B cell (primary cell): ENCODE measurements around the gene E2F7. TPM values are rescaled to one million over a fixed set of nuclear protein-coding genes. Genes with fewer than 3 reads are reported as not detected.

Experiments
- ATAC-seq: fragments of 200-7000 bp; cut with Tn5 transposase; one replicate; pipeline ENCODE4 v1.10.0; 2021; ENCODE audit warnings: low read depth, mild to moderate bottlenecking, moderate number of reproducible peaks, moderate library complexity
- CTCF ChIA-PET: fragments of 350-600 bp; sonication (Branson Sonifier 250); formaldehyde crosslinking; loops from one replicate; lab custom pipeline; 2021; ENCODE audit warnings: antibody characterized with exemption, inconsistent platforms; lab: Charles Lee
- POLR2A ChIA-PET: fragments of 350-600 bp; sonication (Branson Sonifier 250); formaldehyde crosslinking; loops from one replicate; lab custom pipeline; 2021; ENCODE audit warnings: antibody characterized with exemption; lab: Charles Lee
- DNase-seq: peaks from one replicate; pipeline ENCODE4 v3.0.0; 2013
- H2AFZ ChIP-seq: 2 replicates; pipeline ENCODE4 v1.6.1; 2012; ENCODE audit warnings: mild to moderate bottlenecking, low read depth, low read length; ENCODE audit not compliant: insufficient read depth, poor library complexity, severe bottlenecking
- H3K27ac ChIP-seq, 2 donors: 1 replicate in 1 of 2; 2 replicates in 1 of 2; pipeline ENCODE4 v1.5.1; 2012 to 2013; ENCODE audit warnings: low read length in 2 of 2, mild to moderate bottlenecking in 2 of 2, moderate library complexity in 1 of 2
- H3K27me3 ChIP-seq, 4 experiments: fragments of 200-600 bp in 1 of 4; sonication (generic) in 1 of 4; replicated peaks in 1 of 4; 1 replicate in 2 of 4; 2 replicates in 2 of 4; pipeline versions ENCODE4 v1.6.1 to v1.7.0; 2013 to 2016; ENCODE audit warnings: low read length in 3 of 4, mild to moderate bottlenecking in 2 of 4, mixed read lengths in 1 of 4, moderate library complexity in 1 of 4; ENCODE audit not compliant: insufficient read depth in 4 of 4, control insufficient read depth in 3 of 4; ENCODE audit errors: control extremely low read depth in 1 of 4
- H3K36me3 ChIP-seq, 2 experiments: replicated peaks in 1 of 2; 1 replicate in 1 of 2; 2 replicates in 1 of 2; pipeline versions ENCODE4 v1.6.1 to v1.7.1; 2013; ENCODE audit warnings: low read length in 1 of 2; ENCODE audit not compliant: insufficient read depth in 2 of 2, control insufficient read depth in 1 of 2; ENCODE audit errors: control extremely low read depth in 1 of 2, extremely low read depth in 1 of 2
- H3K4me1 ChIP-seq, 2 donors: fragments of 200-600 bp in 1 of 2; sonication (generic) in 1 of 2; 1 replicate in 1 of 2; 2 replicates in 1 of 2; pipeline versions ENCODE4 v1.5.1 to v1.6.1; 2013 to 2017; ENCODE audit warnings: low read length in 2 of 2; ENCODE audit not compliant: control insufficient read depth in 2 of 2, insufficient read depth in 2 of 2
- H3K4me2 ChIP-seq: replicated peaks from 2 replicates; pipeline ENCODE3; 2012; ENCODE audit warnings: mild to moderate bottlenecking, low read depth, low read length; ENCODE audit not compliant: poor library complexity, severe bottlenecking
- H3K4me3 ChIP-seq, 5 experiments: fragments of 200-600 bp in 1 of 5; sonication (generic) in 1 of 5; 1 replicate in 3 of 5; 2 replicates in 2 of 5; pipeline versions ENCODE4 v1.5.1 to v1.7.0; 2011 to 2016; ENCODE audit warnings: low read length in 4 of 5, mild to moderate bottlenecking in 4 of 5, low read depth in 2 of 5, control low read depth in 1 of 5, moderate library complexity in 1 of 5; ENCODE audit not compliant: insufficient read depth in 1 of 5; ENCODE audit errors: control extremely low read depth in 1 of 5, extremely low read depth in 1 of 5
- H3K79me2 ChIP-seq: fragments of 200-600 bp; sonication (generic); one replicate; pipeline ENCODE4 v1.6.0; 2016; ENCODE audit warnings: low read length; ENCODE audit not compliant: control insufficient read depth, insufficient read depth
- H3K9ac ChIP-seq: fragments of 200-600 bp; sonication (generic); 2 replicates; pipeline ENCODE4 v1.6.1; 2017; ENCODE audit warnings: mild to moderate bottlenecking, low read length, moderate library complexity
- H3K9me3 ChIP-seq, 3 donors: one replicate each; pipeline versions ENCODE4 v1.6.1 to v1.7.1; 2013; ENCODE audit warnings: low read length in 2 of 3; ENCODE audit not compliant: control insufficient read depth in 2 of 3, insufficient read depth in 1 of 3; ENCODE audit errors: control extremely low read depth in 1 of 3
- H4K20me1 ChIP-seq: 2 replicates; pipeline ENCODE4 v1.6.0; 2012; ENCODE audit warnings: mild to moderate bottlenecking, low read length; ENCODE audit not compliant: insufficient read depth, control insufficient read depth, poor library complexity, severe bottlenecking
- H3K27ac Mint-ChIP-seq: one replicate; pipeline ENCODE4 v1.8.0; 2021; ENCODE audit warnings: mixed read lengths
- H3K27me3 Mint-ChIP-seq: one replicate; pipeline ENCODE4 v1.8.0; 2021; ENCODE audit warnings: mixed read lengths
- H3K4me1 Mint-ChIP-seq: one replicate; pipeline ENCODE4 v1.8.0; 2021; ENCODE audit warnings: mixed read lengths
- H3K4me3 Mint-ChIP-seq: one replicate; pipeline ENCODE4 v1.8.0; 2021; ENCODE audit warnings: mixed read lengths
- H3K9me3 Mint-ChIP-seq: one replicate; pipeline ENCODE4 v1.8.0; 2022; ENCODE audit warnings: mixed read lengths; ENCODE audit not compliant: insufficient read depth
- CTCF ChIP-seq: fragments of 200-600 bp; IDR thresholded peaks from one replicate; pipeline ENCODE4 v1.8.0; 2022; ENCODE audit warnings: antibody characterized with exemption, mild to moderate bottlenecking
- EZH2 ChIP-seq: IDR thresholded peaks from 2 replicates; pipeline ENCODE4 v1.6.1; 2012; ENCODE audit warnings: borderline replicate concordance, low read depth, mild to moderate bottlenecking, moderate library complexity, low read length; ENCODE audit not compliant: insufficient read depth, poor library complexity, severe bottlenecking
- WGBS: methylation state at CpG from one replicate; pipeline ENCODE4 v1.1.5; 2013; ENCODE audit warnings: missing lambda C conversion rate; ENCODE audit not compliant: insufficient coverage; 5-methylcytosine and 5-hydroxymethylcytosine counted together
- intact Hi-C: fragments of 100-400 bp; cut with micrococcal nuclease; formaldehyde crosslinking; loops from one replicate; pipeline ENCODE4 v1.10.0; 2022
- polyA plus RNA-seq: library from polyadenylated mRNA; depleted of rRNA; stranded (reverse); fragments of >200 nt; gene quantifications from 2 replicates; pipeline ENCODE4 v1.2.3, GENCODE V29; 2012
- total RNA-seq, 2 donors: library from RNA; stranded (reverse); fragments of 120-200 nt in 1 of 2; gene quantifications; 1 replicate in 1 of 2; 2 replicates in 1 of 2; pipeline versions ENCODE4 v1.2.3 to v1.2.4, GENCODE V29; 2013 to 2022

Gene E2F7
- total and polyA plus RNA-seq, 2 donors (not counting 1 experiment from before 2014, with no cell fraction given) = 0.15 to 0.42 TPM

GRCh38 chr12:77072833-77073495, 7.6 kb upstream of the E2F7 start:
- H3K4me3 Mint-ChIP-seq = no peak overlapping the region
- ChIA-PET POLR2A (no interaction called here), CTCF (no interaction called here)
- H3K9me3 ChIP-seq = peaks cover 0 to 1% (median 0%) of the 10 kb centered on the region in 3 donors
- H3K79me2 ChIP-seq = no peaks in the 10 kb centered on the region
- DNase-seq = no peak
- no peak for ATAC-seq
- no CpG with 5 or more reads among the region's 3 CpGs for WGBS
- H3K27me3 ChIP-seq = peaks cover 0 to 8% (median 1%) of the 10 kb centered on the region in 4 experiments
- intact Hi-C loops = no loop called here
- TF ChIP-seq CTCF (no peak), EZH2 (no peak)
- H3K9me3 Mint-ChIP-seq = no peaks in the 10 kb centered on the region
- no peak overlapping the region for H3K27ac ChIP-seq
- H3K27ac Mint-ChIP-seq = no peak overlapping the region
- no peak overlapping the region for H2AFZ ChIP-seq
- no peaks in the 10 kb centered on the region for H3K4me1 ChIP-seq
- no peak overlapping the region for H3K4me2 ChIP-seq
- peaks cover 17% of the 10 kb centered on the region for H3K27me3 Mint-ChIP-seq
- H3K9ac ChIP-seq = no peak overlapping the region
- H4K20me1 ChIP-seq = no peaks in the 10 kb centered on the region
- no peak overlapping the region for H3K4me3 ChIP-seq
- no peaks in the 10 kb centered on the region for H3K36me3 ChIP-seq
- H3K4me1 Mint-ChIP-seq = no peaks in the 10 kb centered on the region

- no peak overlapping the region for H2AFZ ChIP-seq
- no peak overlapping the region for H3K27ac ChIP-seq
- TF ChIP-seq EZH2 = no peak
- no peak for TF ChIP-seq CTCF
- ATAC-seq (no peak), DNase-seq (no peak)
- no peak overlapping the region for H3K4me2 ChIP-seq
- Mint-ChIP-seq H3K9me3 (no peaks in the 10 kb centered on the region), H3K27me3 (peaks cover 10% of the 10 kb centered on the region), H3K4me3 (no peak overlapping the region), H3K4me1 (peaks cover 3% of the 10 kb centered on the region), H3K27ac (no peak overlapping the region)
- peaks cover 2 to 3% of the 10 kb centered on the region in 2 donors for H3K4me1 ChIP-seq
- ChIA-PET POLR2A (no interaction called here), CTCF (no interaction called here)
- H3K4me3 ChIP-seq = no peak overlapping the region
- intact Hi-C loops = no loop called here
- H4K20me1 ChIP-seq = no peaks in the 10 kb centered on the region
- peaks cover 0 to 1% (median 0%) of the 10 kb centered on the region in 3 donors for H3K9me3 ChIP-seq
- 96% methylated on average over 5 of the region's 5 CpGs for WGBS
- no peaks in the 10 kb centered on the region for H3K27me3 ChIP-seq
- H3K79me2 ChIP-seq = no peaks in the 10 kb centered on the region
- H3K9ac ChIP-seq = no peak overlapping the region
- no peaks in the 10 kb centered on the region for H3K36me3 ChIP-seq
Observed at GRCh38 chr12:77070800-77071449, 5.6 kb upstream of the E2F7 start.
